ENCODE data around the gene CACFD1.

GRCh38 chr9:133487331-133487725 is 27.6 kb downstream of the CACFD1 start:
- TF ChIP-seq, protein P1, sequence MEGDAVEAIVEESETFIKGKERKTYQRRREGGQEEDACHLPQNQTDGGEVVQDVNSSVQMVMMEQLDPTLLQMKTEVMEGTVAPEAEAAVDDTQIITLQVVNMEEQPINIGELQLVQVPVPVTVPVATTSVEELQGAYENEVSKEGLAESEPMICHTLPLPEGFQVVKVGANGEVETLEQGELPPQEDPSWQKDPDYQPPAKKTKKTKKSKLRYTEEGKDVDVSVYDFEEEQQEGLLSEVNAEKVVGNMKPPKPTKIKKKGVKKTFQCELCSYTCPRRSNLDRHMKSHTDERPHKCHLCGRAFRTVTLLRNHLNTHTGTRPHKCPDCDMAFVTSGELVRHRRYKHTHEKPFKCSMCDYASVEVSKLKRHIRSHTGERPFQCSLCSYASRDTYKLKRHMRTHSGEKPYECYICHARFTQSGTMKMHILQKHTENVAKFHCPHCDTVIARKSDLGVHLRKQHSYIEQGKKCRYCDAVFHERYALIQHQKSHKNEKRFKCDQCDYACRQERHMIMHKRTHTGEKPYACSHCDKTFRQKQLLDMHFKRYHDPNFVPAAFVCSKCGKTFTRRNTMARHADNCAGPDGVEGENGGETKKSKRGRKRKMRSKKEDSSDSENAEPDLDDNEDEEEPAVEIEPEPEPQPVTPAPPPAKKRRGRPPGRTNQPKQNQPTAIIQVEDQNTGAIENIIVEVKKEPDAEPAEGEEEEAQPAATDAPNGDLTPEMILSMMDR (IDR thresholded peaks at IDR 0.05) = no peak
- TF ChIP-seq POLR2A (IDR thresholded peaks at IDR 0.05) = no peak

Data from adrenal gland (tissue), 5 donors.